GM18868 (cell line): ENCODE results near the gene YIF1B.

Source experiments
- ATAC-seq: cut with Tn5 transposase; IDR thresholded peaks from one replicate; pipeline ENCODE4 v1.9.1; 2021; ENCODE audit warnings: mild to moderate bottlenecking, moderate library complexity; ENCODE audit not compliant: unreplicated experiment

The YIF1B gene

DNA sequence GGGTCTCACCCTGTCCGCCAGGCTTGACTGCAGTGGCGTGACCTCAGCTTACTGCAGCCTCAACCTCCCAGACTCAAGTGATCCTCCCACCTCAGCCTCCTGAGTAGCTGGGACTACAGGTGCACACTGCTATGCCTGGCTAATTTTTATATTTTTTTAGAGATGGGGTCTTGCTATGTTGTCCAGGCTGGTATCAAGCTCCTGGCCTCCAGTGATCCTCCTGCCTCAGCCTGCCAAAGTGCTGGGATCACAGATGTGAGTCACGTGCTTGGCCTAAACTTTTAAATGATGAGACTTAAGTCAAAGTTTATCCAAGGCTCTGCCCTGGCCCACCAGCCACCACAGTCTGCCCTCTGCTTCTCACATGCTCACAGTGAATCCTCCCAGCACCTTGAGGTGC is 9.5 kb downstream of the YIF1B start:
- no peak for ATAC-seq

- ATAC-seq, result no peak
Measured at GRCh38 chr19:38304866-38305429, 10.8 kb downstream of the YIF1B start.

DNA sequence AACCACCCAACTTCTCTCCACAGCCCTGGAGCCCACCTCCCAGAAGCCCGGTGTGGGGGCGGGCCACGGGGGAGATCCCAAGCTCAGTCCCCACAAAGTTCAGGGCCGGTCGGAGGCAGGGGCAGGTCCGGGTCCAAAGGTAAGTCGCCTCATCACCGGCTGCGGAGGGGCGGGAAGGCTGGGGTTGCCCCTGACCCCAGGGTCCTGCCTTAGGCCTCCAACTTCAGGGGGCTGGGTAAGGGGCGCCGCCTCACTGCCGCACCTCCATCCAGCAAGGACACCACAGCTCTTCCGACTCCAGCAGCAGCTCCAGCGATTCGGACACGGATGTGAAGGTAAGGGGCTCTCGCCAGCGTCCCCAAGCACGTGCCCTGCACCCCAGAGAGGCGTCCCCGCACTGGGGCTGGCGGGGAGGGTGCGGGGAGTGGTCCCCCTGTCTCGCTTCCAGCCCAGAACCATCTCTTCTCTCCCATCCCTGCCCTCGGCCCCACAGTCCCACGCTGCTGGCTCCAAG is 11.3 kb downstream of the YIF1B start:
- ATAC-seq, result no peak

- no peak for ATAC-seq
Measured at GRCh38 chr19:38303517-38304351, 12.0 kb downstream of the YIF1B start, which contains the start of gene C19orf33. Gene C19orf33, plus strand, starts transcription at chr19:38304251. Its CDS starts 11 bp downstream, at chr19:38304262.

DNA sequence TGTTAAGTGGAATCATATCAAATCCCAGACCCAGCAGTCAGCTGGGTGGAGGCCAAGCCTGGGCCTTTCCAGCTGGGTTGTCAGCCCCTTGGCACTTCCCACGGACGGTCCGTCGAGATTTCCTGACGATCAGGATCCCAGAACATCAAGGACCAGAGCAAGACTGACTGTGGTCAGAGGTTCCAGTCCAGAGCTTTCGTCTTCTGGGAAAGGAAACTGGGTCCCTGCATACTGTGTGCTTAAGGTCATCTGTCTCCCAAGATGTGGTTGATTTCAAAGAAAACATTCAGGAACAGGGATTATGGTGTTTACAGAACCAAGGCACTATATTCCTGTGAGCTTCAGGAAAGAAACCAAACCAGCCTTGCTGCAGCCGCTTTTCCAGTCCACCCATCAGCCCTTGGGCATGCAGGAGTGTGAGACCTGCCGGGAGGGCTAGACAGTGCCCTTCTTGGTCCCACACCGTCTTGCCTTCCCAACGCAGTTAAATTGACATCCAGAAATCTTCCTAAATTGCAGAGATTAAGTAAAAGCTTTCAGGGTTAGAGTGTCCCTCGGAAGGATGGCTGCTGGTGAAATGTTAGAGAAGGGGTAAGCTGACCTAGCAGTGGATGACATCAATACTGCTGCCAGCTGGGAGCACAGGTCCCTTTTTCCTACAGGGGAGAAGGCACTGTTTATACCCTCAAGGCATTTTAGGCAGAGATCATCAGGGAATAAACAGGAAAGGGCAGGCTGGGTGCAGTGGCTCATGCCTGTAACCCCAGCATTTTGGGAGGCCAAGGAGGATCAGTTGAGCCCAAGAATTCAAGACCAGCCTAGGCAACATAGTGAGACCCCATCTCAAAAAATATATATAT is 16.7 kb downstream of the YIF1B start:
- no peak for ATAC-seq

DNA sequence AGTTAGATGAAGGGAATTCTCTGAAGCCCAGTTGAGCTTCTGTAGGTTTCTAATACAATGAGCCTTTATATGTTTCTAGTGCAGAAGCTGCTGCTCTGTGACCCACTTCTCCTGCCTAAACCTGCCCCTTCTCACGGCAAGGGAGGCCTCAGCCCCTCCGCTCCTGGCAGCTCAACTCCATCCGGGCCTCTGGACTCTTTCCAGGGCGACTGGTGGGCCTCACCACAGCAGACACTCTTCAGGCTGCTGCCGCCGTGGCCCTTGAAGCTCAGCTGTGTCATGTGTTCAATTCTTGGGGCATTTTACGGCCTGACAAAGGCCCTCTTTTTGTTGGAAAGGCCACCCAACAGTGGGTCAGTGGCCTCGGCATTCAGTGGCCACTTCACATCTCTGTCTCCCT is 21.7 kb downstream of the YIF1B start:
- no peak for ATAC-seq

- no peak for ATAC-seq
Measured at GRCh38 chr19:38293281-38293680, 22.5 kb downstream of the YIF1B start.

DNA sequence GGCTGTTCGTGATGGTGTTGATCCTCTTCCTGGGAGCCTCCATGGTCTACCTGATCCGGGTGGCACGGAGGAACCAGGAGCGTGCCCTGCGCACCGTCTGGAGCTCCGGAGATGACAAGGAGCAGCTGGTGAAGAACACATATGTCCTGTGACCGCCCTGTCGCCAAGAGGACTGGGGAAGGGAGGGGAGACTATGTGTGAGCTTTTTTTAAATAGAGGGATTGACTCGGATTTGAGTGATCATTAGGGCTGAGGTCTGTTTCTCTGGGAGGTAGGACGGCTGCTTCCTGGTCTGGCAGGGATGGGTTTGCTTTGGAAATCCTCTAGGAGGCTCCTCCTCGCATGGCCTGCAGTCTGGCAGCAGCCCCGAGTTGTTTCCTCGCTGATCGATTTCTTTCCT is 23.9 kb downstream of the YIF1B start:
- ATAC-seq, result no peak

- no peak for ATAC-seq
Measured at GRCh38 chr19:38290631-38291147, 25.1 kb downstream of the YIF1B start.

DNA sequence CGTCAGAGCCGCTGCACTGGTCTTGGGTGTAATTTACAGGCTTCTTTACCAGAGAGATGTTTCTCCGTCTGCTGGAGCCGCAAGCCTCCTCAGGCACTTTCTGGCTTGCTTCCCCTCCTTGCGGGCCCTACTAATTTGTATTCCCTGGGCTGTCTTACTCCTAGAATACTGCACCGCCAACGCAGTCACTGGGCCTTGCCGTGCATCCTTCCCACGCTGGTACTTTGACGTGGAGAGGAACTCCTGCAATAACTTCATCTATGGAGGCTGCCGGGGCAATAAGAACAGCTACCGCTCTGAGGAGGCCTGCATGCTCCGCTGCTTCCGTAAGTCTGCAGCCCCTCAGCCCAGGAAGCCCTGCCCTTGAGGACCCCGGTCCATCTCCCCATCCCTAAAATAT is 25.8 kb downstream of the YIF1B start:
- ATAC-seq, result no peak

- ATAC-seq, result no peak
Measured at GRCh38 chr19:38288123-38288855, 27.5 kb downstream of the YIF1B start.

GRCh38 chr19:38287604-38288003 is 28.1 kb downstream of the YIF1B start:
- no peak for ATAC-seq

DNA sequence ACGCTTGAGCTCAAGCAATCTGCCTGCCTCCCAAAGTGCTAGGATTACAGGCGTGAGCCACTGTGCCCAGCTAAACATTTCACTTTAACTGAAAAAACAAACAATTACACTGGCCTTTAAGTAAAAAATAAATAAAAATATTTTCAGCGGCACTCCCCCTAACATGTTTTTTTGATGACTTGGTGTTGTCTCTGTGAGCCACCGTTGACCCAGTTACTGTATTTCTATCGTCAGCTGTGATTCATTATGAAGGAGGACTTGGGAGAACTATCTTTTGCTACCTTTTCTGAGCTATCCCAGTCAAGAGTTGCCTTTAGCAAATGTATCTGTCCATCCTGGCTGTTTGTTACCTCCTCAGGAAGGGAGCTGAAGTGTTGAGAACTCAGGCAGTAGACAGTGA is 30.2 kb downstream of the YIF1B start:
- no peak for ATAC-seq

GRCh38 chr19:38284422-38284821 is 31.3 kb downstream of the YIF1B start:
- no peak for ATAC-seq

DNA sequence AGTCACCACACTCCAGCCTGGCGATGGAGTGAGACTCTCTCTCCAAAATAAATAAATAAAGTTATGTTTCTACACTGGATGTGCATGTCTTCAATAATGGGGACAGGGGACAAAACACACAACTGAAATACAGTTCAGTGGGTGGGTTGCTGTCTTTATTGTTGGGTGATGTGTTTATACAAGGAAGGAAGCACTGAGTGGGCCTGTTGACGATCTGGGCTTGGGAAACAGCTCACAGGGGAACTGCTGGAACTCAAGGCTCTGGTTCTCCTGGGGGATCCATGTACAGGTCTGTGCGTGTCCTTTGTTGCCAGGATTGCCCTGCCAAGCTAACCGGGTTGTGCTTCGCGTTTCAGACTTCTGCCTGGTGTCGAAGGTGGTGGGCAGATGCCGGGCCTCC is 32.5 kb downstream of the YIF1B start:
- no peak for ATAC-seq

- ATAC-seq, result no peak
Measured at GRCh38 chr19:38281811-38282566, 33.8 kb downstream of the YIF1B start.

GRCh38 chr19:38280030-38280921 is 35.5 kb downstream of the YIF1B start:
- ATAC-seq, result no peak

GRCh38 chr19:38278751-38279150 is 37.0 kb downstream of the YIF1B start:
- no peak for ATAC-seq
